Heart right ventricle (tissue), 16 donors: ENCODE measurements around the gene UBAC2. TPM values are rescaled to one million over a fixed set of nuclear protein-coding genes. Genes with fewer than 3 reads are reported as not detected.

Experiments
- ATAC-seq, 8 donors: fragments of 200-7000 bp; cut with Tn5 transposase; one replicate each; pipeline ENCODE4 v1.9.1; 2020; ENCODE audit warnings: mild to moderate bottlenecking in 8 of 8, moderate library complexity in 8 of 8, moderate number of reproducible peaks in 1 of 8
- DNase-seq, 2 donors: peaks; one replicate each; pipeline ENCODE4 v3.0.0-alpha.2; 2020
- H3K27ac ChIP-seq, 10 donors: fragments of 200-600 bp; sonication (generic) in 2 of 10; one replicate each; pipeline versions ENCODE4 v1.5.0 to v1.8.0; 2020 to 2022; ENCODE audit warnings: mild to moderate bottlenecking in 3 of 10
- H3K27me3 ChIP-seq, 7 donors: fragments of 200-600 bp; one replicate each; pipeline ENCODE4 v1.8.0; 2021 to 2022; ENCODE audit warnings: mild to moderate bottlenecking in 2 of 7
- H3K36me3 ChIP-seq, 9 donors: fragments of 200-600 bp; sonication (generic) in 1 of 9; one replicate each; pipeline versions ENCODE4 v1.5.0 to v1.8.0; 2020 to 2022; ENCODE audit warnings: mild to moderate bottlenecking in 2 of 9
- H3K4me1 ChIP-seq, 9 donors: fragments of 200-600 bp; sonication (generic) in 1 of 9; one replicate each; pipeline versions ENCODE4 v1.5.0 to v1.8.0; 2020 to 2022; ENCODE audit warnings: mild to moderate bottlenecking in 4 of 9
- H3K4me3 ChIP-seq, 10 donors: fragments of 200-600 bp; sonication (generic) in 2 of 10; one replicate each; pipeline versions ENCODE4 v1.5.0 to v1.8.0; 2020 to 2022; ENCODE audit warnings: mild to moderate bottlenecking in 7 of 10, moderate library complexity in 2 of 10
- H3K9me3 ChIP-seq, 11 donors: fragments of 200-600 bp in 10 of 11; sonication (generic) in 2 of 11; one replicate each; pipeline versions ENCODE4 v1.5.0 to v1.8.0; 2013 to 2022; ENCODE audit warnings: mild to moderate bottlenecking in 2 of 11, control low read depth in 1 of 11, moderate library complexity in 1 of 11
- WGBS, 2 donors: extraction: QIAGEN DNeasy Blood & Tissue Kit; methylation state at CpG; one replicate each; pipeline ENCODE4 v1.1.7; 2013; ENCODE audit warnings: inconsistent platforms in 1 of 2; 5-methylcytosine and 5-hydroxymethylcytosine counted together
- intact Hi-C, 10 donors: fragments of 100-400 bp; cut with DNase I; formaldehyde crosslinking; loops; one replicate each; pipeline versions ENCODE4 v1.11.1 to v1.14.2; 2022
- long read RNA-seq, 3 donors: library from polyadenylated mRNA; unstranded; transcript quantifications; one replicate each; pipeline ENCODE4 v2.0.0, GENCODE V29; 2020 to 2021
- polyA plus RNA-seq, 2 donors: library from polyadenylated mRNA; stranded (reverse); fragments of 200-250 nt; gene quantifications; one replicate each; pipeline ENCODE4 v1.2.3, GENCODE V29; 2013
- total RNA-seq, 10 donors: library from RNA; stranded (reverse); fragmentation: NEBNext Ultra II Directional in 3 of 10; extraction: Animal tissue kit (Norgen Biotek cat#: 25700) in 3 of 10; gene quantifications; one replicate each; pipeline versions ENCODE4 v1.2.1 to v1.2.4, GENCODE V29; 2021 to 2023
- TF ChIP-seq, protein P1 (sequence below), 9 donors: fragments of 200-600 bp; sonication (generic) in 2 of 9; IDR thresholded peaks; one replicate each; pipeline versions ENCODE4 v1.5.0 to v1.8.0; 2021 to 2022; ENCODE audit warnings: antibody characterized with exemption in 9 of 9, mild to moderate bottlenecking in 5 of 9, moderate library complexity in 1 of 9
- donor health status: Arrhythmogenic right ventricular cardiomyopathy.
- donor health status: ischemic (EF 13 %, LVEDD 7.1; RV severe dilation, severe dysfunction).
- donor health status: healthy with polysubstance abuse.
- donor health status: DM: no; HTN: yes; CAD: no.
- donor health status: DM: no; HTN: no; CAD: no.
- donor health status: ischemic (EF 25% LVEDD 6.9; RV normal size, moderate dysfunction).
- donor health status: ischemic (EF 25% LVEDD 5.7; RV mildly dilated, moderate dysfunction).
- donor health status: healthy.
- donor health status: DM: yes; HTN: yes; CAD: no.
- donor health status: Ischemic cardiomyopathy.
- donor health status: ischemic (EF 35%, LVEDD 5.7; RV mildly dilated, moderate dysfunction).
- donor health status: nonischemic (EF 11% LVEDD 7.7; RV severe dilation, severe dysfunction).
- donor health status: DM: yes; HTN: yes; CAD: no.
- donor health status: PGD.
- donor health status: ischemic (EF 29% LVEDD 5.4; RV normal size, mild dysfunction).
- donor health status: nonischemic (EF 23%, LVEDD 6.1; RV moderate dilation, normal function).

Gene UBAC2, protein sequence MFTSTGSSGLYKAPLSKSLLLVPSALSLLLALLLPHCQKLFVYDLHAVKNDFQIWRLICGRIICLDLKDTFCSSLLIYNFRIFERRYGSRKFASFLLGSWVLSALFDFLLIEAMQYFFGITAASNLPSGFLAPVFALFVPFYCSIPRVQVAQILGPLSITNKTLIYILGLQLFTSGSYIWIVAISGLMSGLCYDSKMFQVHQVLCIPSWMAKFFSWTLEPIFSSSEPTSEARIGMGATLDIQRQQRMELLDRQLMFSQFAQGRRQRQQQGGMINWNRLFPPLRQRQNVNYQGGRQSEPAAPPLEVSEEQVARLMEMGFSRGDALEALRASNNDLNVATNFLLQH
- total RNA-seq (10 to 100 TPM; 31.8 to 60.4 (median 47.0) TPM), polyA plus RNA-seq (10 to 100 TPM; 38.4 to 59.0 TPM)
- long read RNA-seq, donor 1, transcript UBAC2-203 (9 exons, 1,375 nt) = major isoform, 75 of 109 reads
- long read RNA-seq, donor 1, partial matches to known transcripts = 9 of 109 reads
- long read RNA-seq, donor 1, other reads (novel, unspliced or antisense) = 25 of 109 reads
- long read RNA-seq, donor 2, transcript UBAC2-203 (9 exons, 1,375 nt) = major isoform, 75 of 107 reads
- long read RNA-seq, donor 2, partial matches to known transcripts = 5 of 107 reads
- long read RNA-seq, donor 2, other reads (novel, unspliced or antisense) = 27 of 107 reads
- long read RNA-seq, donor 3, transcript UBAC2-203 (9 exons, 1,375 nt) = major isoform, 205 of 292 reads
- long read RNA-seq, donor 3, partial matches to known transcripts = 27 of 292 reads
- long read RNA-seq, donor 3, other reads (novel, unspliced or antisense) = 60 of 292 reads

GRCh38 chr13:99200432-99201167 lies at the start of gene UBAC2:
TSS of gene UBAC2 (plus strand) at chr13:99200854. CDS start at chr13:99200909, 55 bp downstream.
- Histone ChIP-seq H3K9me3 (no peaks in the 10 kb centered on the region), H3K4me3 (peak within 1 kb of the TSS; percentile 69 to 99 (median 90)), H3K27me3 (no peaks in the 10 kb centered on the region), H3K4me1 (peaks cover 7 to 49% (median 36%) of the 10 kb centered on the region in 9 donors), H3K36me3 (peaks cover 0 to under 1% (median 0%) of the 10 kb centered on the region in 9 donors), H3K27ac (peak within 1 kb of the TSS; percentile 79 to 99 (median 96))
- DNase-seq = peak; percentile 94 to 98
- intact Hi-C loops = loop anchor here in 3 of 10 donors (2.0 to 5.0 kb wide), 3 partner anchors 14 to 62 kb away; no protein-coding TSS in a partner anchor
- 0 to 1% methylated on average over 69 to 76 of the region's 76 CpGs for WGBS, 2 donors
- TF ChIP-seq, protein P1, sequence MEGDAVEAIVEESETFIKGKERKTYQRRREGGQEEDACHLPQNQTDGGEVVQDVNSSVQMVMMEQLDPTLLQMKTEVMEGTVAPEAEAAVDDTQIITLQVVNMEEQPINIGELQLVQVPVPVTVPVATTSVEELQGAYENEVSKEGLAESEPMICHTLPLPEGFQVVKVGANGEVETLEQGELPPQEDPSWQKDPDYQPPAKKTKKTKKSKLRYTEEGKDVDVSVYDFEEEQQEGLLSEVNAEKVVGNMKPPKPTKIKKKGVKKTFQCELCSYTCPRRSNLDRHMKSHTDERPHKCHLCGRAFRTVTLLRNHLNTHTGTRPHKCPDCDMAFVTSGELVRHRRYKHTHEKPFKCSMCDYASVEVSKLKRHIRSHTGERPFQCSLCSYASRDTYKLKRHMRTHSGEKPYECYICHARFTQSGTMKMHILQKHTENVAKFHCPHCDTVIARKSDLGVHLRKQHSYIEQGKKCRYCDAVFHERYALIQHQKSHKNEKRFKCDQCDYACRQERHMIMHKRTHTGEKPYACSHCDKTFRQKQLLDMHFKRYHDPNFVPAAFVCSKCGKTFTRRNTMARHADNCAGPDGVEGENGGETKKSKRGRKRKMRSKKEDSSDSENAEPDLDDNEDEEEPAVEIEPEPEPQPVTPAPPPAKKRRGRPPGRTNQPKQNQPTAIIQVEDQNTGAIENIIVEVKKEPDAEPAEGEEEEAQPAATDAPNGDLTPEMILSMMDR (IDR thresholded peaks at IDR 0.05) = peak in 4 of 9 donors; percentile 16 to 29 (median 17)
- ATAC-seq = peak; percentile 95 to 98 (median 97)

DNA sequence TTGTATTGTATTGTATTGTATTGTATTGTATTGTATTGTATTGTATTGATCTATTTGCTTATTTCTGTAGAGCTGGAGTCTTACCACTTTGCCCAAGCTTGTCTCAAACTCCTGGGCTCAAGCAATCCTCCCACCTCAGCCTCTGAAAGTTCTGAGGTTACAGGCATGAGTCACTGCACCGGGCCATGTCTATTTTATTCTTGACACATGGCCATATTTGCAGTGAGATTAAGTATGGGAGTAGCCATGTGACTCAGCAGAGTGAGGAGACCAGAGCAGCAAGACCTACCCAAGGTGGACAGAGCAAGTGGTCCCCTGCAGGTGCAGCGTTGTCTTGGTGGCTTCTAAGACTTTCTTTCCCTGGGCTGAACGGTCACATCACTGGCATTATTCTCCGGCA lies 49.1 kb upstream of the UBAC2 start:
- WGBS, 2 donors = 79 to 82% methylated on average over 4 of the region's 4 CpGs
- Histone ChIP-seq H3K27me3 (peaks cover 0 to 100% (median 0%) of the 10 kb centered on the region in 7 donors), H3K4me1 (no peaks in the 10 kb centered on the region), H3K4me3 (no peak overlapping the region), H3K27ac (no peak overlapping the region), H3K36me3 (no peaks in the 10 kb centered on the region), H3K9me3 (no peaks in the 10 kb centered on the region)
- DNase-seq = no peak
- intact Hi-C loops = no loop called here
- TF ChIP-seq, protein P1 (IDR thresholded peaks at IDR 0.05) = no peak
- ATAC-seq = peak in 1 of 8 donors; percentile 37

- intact Hi-C loops = no loop called here
- Histone ChIP-seq H3K36me3 (no peaks in the 10 kb centered on the region), H3K4me1 (no peaks in the 10 kb centered on the region), H3K27ac (no peak overlapping the region), H3K4me3 (no peak overlapping the region), H3K9me3 (no peaks in the 10 kb centered on the region), H3K27me3 (peaks cover 0 to 100% (median 0%) of the 10 kb centered on the region in 7 donors)
- DNase-seq (no peak), ATAC-seq (no peak)
- WGBS, 2 donors = 88 to 98% methylated on average over 1 of the region's 1 CpG
- TF ChIP-seq, protein P1 (IDR thresholded peaks at IDR 0.05) = no peak
Observed at GRCh38 chr13:99153219-99153618, 47.4 kb upstream of the UBAC2 start.

DNA sequence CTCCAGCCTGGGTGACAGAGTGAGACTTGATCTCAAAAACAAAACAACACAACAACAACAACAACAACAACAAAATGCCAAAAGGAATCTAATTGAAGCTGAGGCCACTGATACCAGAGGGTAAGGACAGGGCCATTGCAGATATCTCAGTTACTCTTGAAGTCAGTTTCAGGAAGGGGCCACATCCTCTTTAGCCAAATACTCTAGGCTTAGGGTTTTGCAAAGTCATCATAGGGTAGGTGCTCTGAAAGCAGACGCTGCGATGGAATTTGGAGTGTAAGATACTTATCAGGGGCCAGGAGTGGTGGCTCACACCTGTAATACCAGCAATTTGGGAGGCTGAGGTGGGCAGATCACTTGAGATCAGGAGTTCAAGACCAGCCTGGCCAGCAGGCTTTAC lies 46.6 kb upstream of the UBAC2 start:
- Histone ChIP-seq H3K27me3 (peaks cover 0 to 100% (median 2%) of the 10 kb centered on the region in 7 donors), H3K4me1 (peaks cover 0 to 2% (median 0%) of the 10 kb centered on the region in 9 donors), H3K27ac (no peak overlapping the region), H3K9me3 (no peaks in the 10 kb centered on the region), H3K36me3 (no peaks in the 10 kb centered on the region), H3K4me3 (no peak overlapping the region)
- no peak for ATAC-seq
- WGBS, 2 donors = 87 to 89% methylated on average over 2 of the region's 2 CpGs
- no peak for DNase-seq
- TF ChIP-seq, protein P1 (IDR thresholded peaks at IDR 0.05) = no peak
- intact Hi-C loops = no loop called here
